Body of pancreas (tissue), 4 donors: Measurements from ENCODE around the gene RAC2. TPM values are rescaled to one million over a fixed set of nuclear protein-coding genes. Genes with fewer than 3 reads are reported as not detected.

ENCODE experiments used
- ATAC-seq: fragments of 150-250 bp; one replicate; pipeline ENCODE4 v1.9.1; 2016
- DNase-seq, 4 donors: peaks; one replicate each; pipeline ENCODE4 v3.0.0-alpha.2; 2019
- H3K27ac ChIP-seq, 4 donors: fragments of 200-600 bp; sonication (generic); 1 replicate in 3 of 4; 2 replicates in 1 of 4; pipeline versions ENCODE4 v1.5.1 to v1.6.1; 2016 to 2019; ENCODE audit warnings: mild to moderate bottlenecking in 1 of 4, mixed read lengths in 1 of 4, moderate library complexity in 1 of 4
- H3K27me3 ChIP-seq, 2 donors: fragments of 200-600 bp; sonication (generic); one replicate each; pipeline ENCODE4 v1.6.0; 2016; ENCODE audit warnings: mild to moderate bottlenecking in 1 of 2
- H3K36me3 ChIP-seq, 2 donors: fragments of 200-600 bp; sonication (generic); replicated peaks in 1 of 2; 2 replicates each; pipeline ENCODE4 v1.5.1; 2016; ENCODE audit warnings: low read depth in 2 of 2; ENCODE audit not compliant: insufficient read depth in 1 of 2
- H3K4me1 ChIP-seq: fragments of 200-600 bp; sonication (generic); one replicate; pipeline ENCODE4 v1.6.0; 2016
- H3K4me3 ChIP-seq, 2 donors: fragments of 200-600 bp; sonication (generic); 1 replicate in 1 of 2; 2 replicates in 1 of 2; pipeline ENCODE4 v1.5.1; 2016 to 2019
- H3K9me3 ChIP-seq, 3 donors: fragments of 200-600 bp; sonication (generic); 1 replicate in 2 of 3; 2 replicates in 1 of 3; pipeline ENCODE4 v1.5.1; 2016
- POLR2A ChIP-seq, 3 donors: fragments of 450-650 bp; IDR thresholded peaks; one replicate each; pipeline ENCODE4 v1.6.1; 2016; ENCODE audit warnings: antibody characterized with exemption in 3 of 3, mild to moderate bottlenecking in 2 of 3
- WGBS, 2 donors: methylation state at CpG; one replicate each; pipeline ENCODE4 v1.1.5; 2017; 5-methylcytosine and 5-hydroxymethylcytosine counted together
- intact Hi-C: fragments of 100-400 bp; cut with DNase I; formaldehyde crosslinking; loops from one replicate; pipeline ENCODE4 v1.15.1; 2023
- total RNA-seq, 2 donors: library from RNA; depleted of rRNA; stranded (reverse); fragments of >200 nt; gene quantifications; one replicate each; pipeline ENCODE4 v1.1.0, GENCODE V29; 2016
- TF ChIP-seq, protein P1 (sequence below), 7 experiments: fragments of 450-650 bp in 4 of 7; fragments of 200-600 bp in 3 of 7; sonication (generic) in 3 of 7; IDR thresholded peaks; one replicate each; pipeline ENCODE4 v1.5.1; 2016 to 2019; ENCODE audit warnings: antibody characterized with exemption in 7 of 7

The RAC2 gene
- 1 to 10 TPM; 4.3 to 4.9 TPM for total RNA-seq

DNA sequence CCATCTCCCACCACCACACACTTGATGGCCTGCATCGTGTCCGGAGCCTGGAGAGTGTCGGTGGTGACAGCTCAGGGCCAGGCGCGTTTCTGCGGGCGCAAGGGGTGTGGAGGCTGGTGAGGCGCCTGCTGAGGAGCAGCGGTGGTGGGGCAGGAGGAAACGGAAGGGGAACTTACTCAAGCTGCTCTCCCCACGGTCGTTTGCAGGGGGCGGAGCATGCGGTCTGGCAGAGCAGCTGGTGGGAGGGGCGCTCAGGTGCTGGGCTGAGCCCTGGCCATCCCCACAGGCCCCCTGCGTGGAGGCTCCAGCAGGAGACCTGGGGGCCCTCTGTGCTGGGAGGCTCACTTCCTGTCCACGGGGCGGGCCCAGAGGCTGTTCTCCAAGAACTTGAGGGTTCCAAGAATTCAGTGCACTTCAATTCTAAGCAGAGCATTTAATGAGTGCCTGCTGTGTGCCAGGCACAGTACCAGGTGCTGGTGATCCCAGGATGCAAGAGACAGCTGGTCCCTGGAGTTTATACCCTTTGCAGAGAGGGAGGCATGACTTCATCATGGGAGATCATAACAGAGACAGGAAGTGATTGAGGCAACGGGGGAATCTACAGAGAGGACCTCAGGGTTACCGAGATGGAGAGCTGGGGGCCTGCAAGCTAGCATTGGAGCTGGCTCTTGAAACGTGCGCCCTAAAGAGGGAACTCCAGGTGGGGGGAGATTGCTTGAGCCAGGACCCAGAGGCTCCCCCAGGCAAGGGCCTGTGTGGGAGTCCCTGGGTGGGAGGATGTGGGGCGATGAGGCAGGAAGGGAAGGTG is at the start of gene RAC2:
Gene RAC2, minus strand, starts transcription at position 156 of the 808 bp plus-strand sequence. Its CDS starts 121 bp downstream, at position 35.
- ATAC-seq: peak; percentile 32
- WGBS, 2 donors: 14 to 15% methylated on average over 18 to 21 of the region's 23 CpGs
- H3K27me3 ChIP-seq: peaks cover 0 to 7% of the 10 kb centered on the region in 2 donors

DNA sequence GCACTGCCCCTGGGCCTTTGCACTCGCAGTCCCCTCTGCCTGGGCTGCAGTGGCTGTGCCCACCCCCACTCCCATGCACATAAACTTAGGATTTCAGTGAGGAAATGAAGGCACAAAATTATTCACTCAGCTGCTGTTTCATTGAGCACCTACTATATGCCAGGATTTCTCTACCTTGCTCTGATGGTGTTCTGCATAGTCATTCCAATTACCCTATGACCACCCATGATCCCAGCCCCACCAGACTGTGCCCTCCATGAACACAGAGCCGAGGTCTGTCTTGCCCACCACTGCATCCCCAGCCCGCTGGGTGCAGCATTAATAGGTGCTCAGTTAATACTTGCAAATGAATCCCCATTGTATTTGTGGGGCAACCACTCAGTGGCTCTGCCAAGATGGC is 49.1 kb upstream of the RAC2 start:
- no peak overlapping the region for H3K4me3 ChIP-seq

More for the DNA sequence above, at the start of gene RAC2:
- Histone ChIP-seq H3K4me3 (no peak within 1 kb of the TSS), H3K27ac (peak within 1 kb of the TSS in 1 of 4 donors; percentile 22), H3K4me1 (peaks cover 3% of the 10 kb centered on the region), H3K9me3 (no peaks in the 10 kb centered on the region), H3K36me3 (no peaks in the 10 kb centered on the region)
- peak; percentile 35 to 70 (median 54) for DNase-seq
- intact Hi-C loops: no loop called here
- TF ChIP-seq POLR2A (IDR thresholded peaks at IDR 0.05): peak in 2 of 3 donors; percentile 23 to 40
- TF ChIP-seq, protein P1, sequence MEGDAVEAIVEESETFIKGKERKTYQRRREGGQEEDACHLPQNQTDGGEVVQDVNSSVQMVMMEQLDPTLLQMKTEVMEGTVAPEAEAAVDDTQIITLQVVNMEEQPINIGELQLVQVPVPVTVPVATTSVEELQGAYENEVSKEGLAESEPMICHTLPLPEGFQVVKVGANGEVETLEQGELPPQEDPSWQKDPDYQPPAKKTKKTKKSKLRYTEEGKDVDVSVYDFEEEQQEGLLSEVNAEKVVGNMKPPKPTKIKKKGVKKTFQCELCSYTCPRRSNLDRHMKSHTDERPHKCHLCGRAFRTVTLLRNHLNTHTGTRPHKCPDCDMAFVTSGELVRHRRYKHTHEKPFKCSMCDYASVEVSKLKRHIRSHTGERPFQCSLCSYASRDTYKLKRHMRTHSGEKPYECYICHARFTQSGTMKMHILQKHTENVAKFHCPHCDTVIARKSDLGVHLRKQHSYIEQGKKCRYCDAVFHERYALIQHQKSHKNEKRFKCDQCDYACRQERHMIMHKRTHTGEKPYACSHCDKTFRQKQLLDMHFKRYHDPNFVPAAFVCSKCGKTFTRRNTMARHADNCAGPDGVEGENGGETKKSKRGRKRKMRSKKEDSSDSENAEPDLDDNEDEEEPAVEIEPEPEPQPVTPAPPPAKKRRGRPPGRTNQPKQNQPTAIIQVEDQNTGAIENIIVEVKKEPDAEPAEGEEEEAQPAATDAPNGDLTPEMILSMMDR (IDR thresholded peaks at IDR 0.05): no peak

DNA sequence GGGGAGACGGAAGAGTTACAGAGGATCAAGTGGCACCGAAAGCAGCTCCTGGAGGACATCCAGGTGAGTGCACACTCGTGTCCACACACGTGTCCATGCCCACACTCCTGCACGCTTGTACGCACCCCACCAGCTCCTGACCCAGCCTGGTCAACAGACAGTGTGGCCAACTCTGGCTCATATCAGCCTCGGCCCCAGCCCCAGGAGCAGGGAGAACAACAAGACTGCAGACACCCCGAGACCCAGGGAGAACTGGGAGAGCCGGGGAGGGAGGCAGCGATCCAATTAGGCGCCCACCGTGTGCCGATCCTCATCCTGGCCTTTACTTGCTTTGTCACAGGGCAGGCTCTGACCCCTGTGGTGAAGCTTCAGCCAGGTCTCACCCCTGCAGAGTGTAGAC is 48.6 kb upstream of the RAC2 start:
- DNase-seq (no peak), ATAC-seq (no peak)
- H3K36me3 ChIP-seq: no peaks in the 10 kb centered on the region
- no peaks in the 10 kb centered on the region for H3K9me3 ChIP-seq
- H3K27ac ChIP-seq: no peak overlapping the region
- no peaks in the 10 kb centered on the region for H3K27me3 ChIP-seq
- TF ChIP-seq, protein P1 (IDR thresholded peaks at IDR 0.05): no peak
- no peak for TF ChIP-seq POLR2A (IDR thresholded peaks at IDR 0.05)
- WGBS, 2 donors: 65 to 67% methylated on average over 3 to 13 of the region's 13 CpGs
- H3K4me1 ChIP-seq: no peaks in the 10 kb centered on the region
- H3K4me3 ChIP-seq: no peak overlapping the region
- intact Hi-C loops: no loop called here

More for the DNA sequence above, 49.1 kb upstream of the RAC2 start:
- Histone ChIP-seq H3K36me3 (no peaks in the 10 kb centered on the region), H3K9me3 (no peaks in the 10 kb centered on the region), H3K27me3 (no peaks in the 10 kb centered on the region), H3K4me1 (no peaks in the 10 kb centered on the region), H3K27ac (no peak overlapping the region)
- ATAC-seq: no peak
- no peak for DNase-seq
- intact Hi-C loops: no loop called here
- WGBS, 2 donors: 72 to 74% methylated on average over 3 of the region's 3 CpGs
- TF ChIP-seq, protein P1 (IDR thresholded peaks at IDR 0.05): no peak
- no peak for TF ChIP-seq POLR2A (IDR thresholded peaks at IDR 0.05)

DNA sequence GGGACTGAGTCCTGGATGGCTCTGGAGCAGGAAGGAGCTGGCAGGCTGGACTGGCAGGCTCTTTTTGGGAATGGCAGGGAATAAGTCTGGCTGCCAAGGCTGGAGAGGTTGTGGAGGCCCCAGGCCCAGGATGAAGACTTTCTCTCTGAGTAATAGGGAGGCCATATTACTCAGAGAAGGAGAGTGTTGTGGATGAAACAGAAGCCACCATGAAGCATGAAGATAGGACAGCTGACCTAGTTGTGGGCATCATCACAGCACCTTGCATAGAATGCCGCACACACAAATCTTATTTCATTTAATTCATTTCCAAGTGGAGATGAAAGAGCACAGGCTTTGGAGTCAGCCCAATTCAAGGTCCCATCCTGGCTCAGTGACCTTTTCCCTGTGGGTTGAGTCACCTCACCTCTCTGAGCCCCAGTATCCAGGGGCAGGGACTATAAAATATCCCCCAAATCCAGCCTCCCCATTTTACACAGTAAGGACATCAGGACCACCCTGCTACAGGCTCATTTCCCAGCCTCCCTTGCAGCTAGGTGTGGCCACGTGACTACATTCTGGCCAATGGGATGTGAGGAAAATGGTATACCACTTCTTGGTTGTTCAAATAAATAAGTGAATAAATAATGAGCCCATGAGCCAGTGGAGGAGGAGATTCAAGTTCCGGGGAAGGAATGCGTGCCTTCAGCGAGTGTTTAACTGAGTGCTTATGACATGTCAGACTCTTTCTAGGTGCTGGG is 47.7 kb upstream of the RAC2 start:
- Histone ChIP-seq H3K4me3 (no peak overlapping the region), H3K9me3 (no peaks in the 10 kb centered on the region), H3K36me3 (no peaks in the 10 kb centered on the region), H3K27me3 (no peaks in the 10 kb centered on the region), H3K27ac (no peak overlapping the region), H3K4me1 (no peaks in the 10 kb centered on the region)
- no peak for DNase-seq
- no peak for ATAC-seq
- 90 to 93% methylated on average over 5 of the region's 5 CpGs for WGBS, 2 donors
- no peak for TF ChIP-seq POLR2A (IDR thresholded peaks at IDR 0.05)
- intact Hi-C loops: no loop called here

DNA sequence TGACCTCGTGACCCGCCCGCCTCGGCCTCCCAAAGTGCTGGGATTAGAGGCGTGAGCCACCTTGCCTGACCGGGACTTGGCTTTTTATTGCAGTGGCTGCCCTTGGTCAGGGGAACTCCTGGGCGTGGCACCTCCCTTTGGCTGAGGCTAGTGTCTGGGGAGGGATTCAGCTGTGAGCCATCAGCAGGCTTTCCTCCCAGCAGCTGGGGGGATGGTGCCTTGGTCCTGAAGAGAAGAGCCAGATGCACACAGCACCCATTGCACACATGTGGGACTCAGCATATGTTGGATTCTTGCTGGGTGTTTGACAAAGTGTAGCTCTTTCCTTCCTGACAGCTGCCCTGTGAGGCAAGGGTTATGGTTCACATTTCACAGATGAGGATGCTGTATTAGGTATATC is 46.7 kb upstream of the RAC2 start:
- H3K4me3 ChIP-seq: no peak overlapping the region
- intact Hi-C loops: no loop called here
- H3K27me3 ChIP-seq: no peaks in the 10 kb centered on the region
- ATAC-seq: no peak
- H3K36me3 ChIP-seq: no peaks in the 10 kb centered on the region
- no peaks in the 10 kb centered on the region for H3K9me3 ChIP-seq
- TF ChIP-seq, protein P1 (IDR thresholded peaks at IDR 0.05): no peak
- TF ChIP-seq POLR2A (IDR thresholded peaks at IDR 0.05): no peak
- DNase-seq: no peak
- WGBS, 2 donors: 51 to 60% methylated on average over 1 to 7 of the region's 7 CpGs
- H3K27ac ChIP-seq: no peak overlapping the region
- H3K4me1 ChIP-seq: no peaks in the 10 kb centered on the region
